Mesenchymal stem cell (in vitro differentiated cells and primary cell): ENCODE data around the gene CGB1.
A peak's percentile ranks its signal among the peaks of the same experiment; 100 is the strongest.
"Not testable (repeated sequence)": the region's sequence is repeated elsewhere in the genome, so short reads cannot be mapped to it uniquely, and the experiment has no call there.

Experiments
- DNase-seq: peaks from one replicate; pipeline ENCODE4 v3.0.0-alpha.2; 2013
- H2AFZ ChIP-seq: one replicate; pipeline ENCODE4 v1.6.1; 2013; ENCODE audit warnings: low read depth, mild to moderate bottlenecking, control low read depth, inconsistent platforms, low read length, moderate library complexity
- H2AK5ac ChIP-seq: 2 replicates; pipeline ENCODE4 v1.6.1; 2013; ENCODE audit warnings: low read length, moderate library complexity, mild to moderate bottlenecking, inconsistent platforms; ENCODE audit not compliant: severe bottlenecking
- H2BK120ac ChIP-seq: one replicate; pipeline ENCODE4 v1.6.1; 2013; ENCODE audit warnings: low read depth, mild to moderate bottlenecking, inconsistent platforms, low read length, moderate library complexity
- H2BK12ac ChIP-seq, 2 experiments: one replicate each; pipeline ENCODE4 v1.6.1; 2013; ENCODE audit warnings: inconsistent platforms in 2 of 2, low read length in 2 of 2, mild to moderate bottlenecking in 2 of 2, moderate library complexity in 2 of 2, control low read depth in 1 of 2
- H2BK15ac ChIP-seq: one replicate; pipeline ENCODE4 v1.6.1; 2013; ENCODE audit warnings: mild to moderate bottlenecking, low read depth, inconsistent platforms; ENCODE audit not compliant: poor library complexity, severe bottlenecking
- H2BK5ac ChIP-seq: 2 replicates; pipeline ENCODE4 v1.6.1; 2013; ENCODE audit warnings: low read depth, mild to moderate bottlenecking, low read length, control low read depth, inconsistent platforms; ENCODE audit not compliant: poor library complexity, severe bottlenecking
- H3K14ac ChIP-seq, 2 experiments: one replicate each; pipeline ENCODE4 v1.6.1; 2013; ENCODE audit warnings: inconsistent platforms in 2 of 2, low read length in 2 of 2, control low read depth in 1 of 2, mild to moderate bottlenecking in 1 of 2, moderate library complexity in 1 of 2
- H3K18ac ChIP-seq, 2 experiments: one replicate each; pipeline ENCODE4 v1.6.1; 2013; ENCODE audit warnings: inconsistent platforms in 2 of 2, low read length in 2 of 2, control low read depth in 1 of 2, low read depth in 1 of 2, mild to moderate bottlenecking in 1 of 2
- H3K23ac ChIP-seq, 2 experiments: one replicate each; pipeline ENCODE4 v1.6.1; 2013; ENCODE audit warnings: inconsistent platforms in 2 of 2, low read length in 2 of 2, mild to moderate bottlenecking in 2 of 2, moderate library complexity in 2 of 2, control low read depth in 1 of 2
- H3K27ac ChIP-seq: 2 replicates; pipeline ENCODE4 v1.5.1; 2013; ENCODE audit warnings: mild to moderate bottlenecking, moderate library complexity, low read length, control low read depth, inconsistent platforms; ENCODE audit not compliant: poor library complexity, severe bottlenecking
- H3K27me3 ChIP-seq, 2 experiments: 2 replicates each; pipeline versions ENCODE4 v1.6.1 to v1.7.0; 2013; ENCODE audit warnings: low read length in 2 of 2, mild to moderate bottlenecking in 2 of 2, moderate library complexity in 2 of 2, control low read depth in 1 of 2, inconsistent platforms in 1 of 2; ENCODE audit not compliant: control insufficient read depth in 1 of 2, insufficient read depth in 1 of 2
- H3K36me3 ChIP-seq, 2 experiments: 2 replicates each; pipeline versions ENCODE4 v1.6.1 to v1.7.0; 2013; ENCODE audit warnings: low read length in 2 of 2, control low read depth in 1 of 2, inconsistent platforms in 1 of 2, low read depth in 1 of 2, mild to moderate bottlenecking in 1 of 2; ENCODE audit not compliant: insufficient read depth in 2 of 2, control insufficient read depth in 1 of 2
- H3K4ac ChIP-seq, 2 experiments: one replicate each; pipeline ENCODE4 v1.6.1; 2013; ENCODE audit warnings: inconsistent platforms in 2 of 2, low read length in 2 of 2, mild to moderate bottlenecking in 2 of 2, moderate library complexity in 2 of 2, control low read depth in 1 of 2, low read depth in 1 of 2
- H3K4me1 ChIP-seq: 2 replicates; pipeline ENCODE4 v1.6.1; 2013; ENCODE audit warnings: low read depth, low read length, control low read depth; ENCODE audit not compliant: control insufficient read depth, insufficient read depth
- H3K4me2 ChIP-seq: 2 replicates; pipeline ENCODE4 v1.6.1; 2013; ENCODE audit warnings: low read length, mild to moderate bottlenecking, inconsistent platforms; ENCODE audit not compliant: poor library complexity, severe bottlenecking
- H3K4me3 ChIP-seq, 2 experiments: 2 replicates each; pipeline versions ENCODE4 v1.5.1 to v1.7.0; 2013; ENCODE audit warnings: low read length in 2 of 2, mild to moderate bottlenecking in 2 of 2, control low read depth in 1 of 2, low read depth in 1 of 2; ENCODE audit not compliant: insufficient read depth in 1 of 2
- H3K79me1 ChIP-seq: replicated peaks from 2 replicates; pipeline ENCODE4 v1.6.1; 2013; ENCODE audit warnings: mild to moderate bottlenecking, control low read depth, low read length, inconsistent platforms; ENCODE audit not compliant: poor library complexity, severe bottlenecking
- H3K9ac ChIP-seq: 2 replicates; pipeline ENCODE4 v1.7.0; 2013; ENCODE audit warnings: mild to moderate bottlenecking, low read length, moderate library complexity
- H3K9me3 ChIP-seq: 2 replicates; pipeline ENCODE4 v1.7.0; 2013; ENCODE audit warnings: mild to moderate bottlenecking, low read length; ENCODE audit not compliant: control insufficient read depth
- H4K8ac ChIP-seq: one replicate; pipeline ENCODE4 v1.6.1; 2013; ENCODE audit warnings: inconsistent platforms, mild to moderate bottlenecking, low read length, moderate library complexity
- H4K91ac ChIP-seq: one replicate; pipeline ENCODE4 v1.6.1; 2013; ENCODE audit warnings: mild to moderate bottlenecking, low read length, inconsistent platforms
- WGBS: methylation state at CpG from one replicate; pipeline ENCODE4 v1.1.7; 2013; ENCODE audit warnings: mixed read lengths; 5-methylcytosine and 5-hydroxymethylcytosine counted together

The CGB1 gene

GRCh38 chr19:49038111-49038510 is 1.4 kb upstream of the CGB1 start:
- H3K18ac ChIP-seq, H3K27ac ChIP-seq, H3K79me1 ChIP-seq, DNase-seq, H4K8ac ChIP-seq, H2BK12ac ChIP-seq, H3K14ac ChIP-seq, H3K4me3 ChIP-seq, H2BK5ac ChIP-seq, H3K9me3 ChIP-seq, H3K4me2 ChIP-seq, H4K91ac ChIP-seq, H3K9ac ChIP-seq, H3K4ac ChIP-seq, H2AFZ ChIP-seq, H3K23ac ChIP-seq, H3K27me3 ChIP-seq, H3K36me3 ChIP-seq, H2AK5ac ChIP-seq, H2BK15ac ChIP-seq, H2BK120ac ChIP-seq: not testable (repeated sequence)
- peaks cover 11% of the 10 kb centered on the region for H3K4me1 ChIP-seq
- WGBS: 99% methylated on average over 4 of the region's 8 CpGs

- not testable (repeated sequence) for H2AFZ ChIP-seq, H3K27ac ChIP-seq, H2BK5ac ChIP-seq, H3K9ac ChIP-seq, DNase-seq, H3K27me3 ChIP-seq, H2BK12ac ChIP-seq, H2BK120ac ChIP-seq, H3K4ac ChIP-seq, H4K91ac ChIP-seq, H3K23ac ChIP-seq, H3K18ac ChIP-seq, H3K4me3 ChIP-seq, H3K14ac ChIP-seq, H3K4me2 ChIP-seq, H3K9me3 ChIP-seq, H2BK15ac ChIP-seq, H3K4me1 ChIP-seq, H4K8ac ChIP-seq, H3K36me3 ChIP-seq, H2AK5ac ChIP-seq, H3K79me1 ChIP-seq
- WGBS: 75% methylated on average over 15 of the region's 28 CpGs
These were observed 4.9 kb downstream of the CGB1 start, which contains the start of gene CGB2 for GRCh38 chr19:49031642-49032301. Gene CGB2 (plus strand): TSS chr19:49031890. CDS start chr19:49032096, 206 bp downstream.

- 100% methylated on average over 3 of the region's 8 CpGs for WGBS
- H3K79me1 ChIP-seq, H3K18ac ChIP-seq, H3K4me1 ChIP-seq, H2AFZ ChIP-seq, H4K91ac ChIP-seq, H2BK12ac ChIP-seq, H3K4me2 ChIP-seq, H4K8ac ChIP-seq, H3K9me3 ChIP-seq, H3K14ac ChIP-seq, DNase-seq, H2BK120ac ChIP-seq, H3K9ac ChIP-seq, H2AK5ac ChIP-seq, H2BK5ac ChIP-seq, H3K4me3 ChIP-seq, H3K4ac ChIP-seq, H3K36me3 ChIP-seq, H2BK15ac ChIP-seq, H3K27ac ChIP-seq, H3K27me3 ChIP-seq, H3K23ac ChIP-seq: not testable (repeated sequence)
These were observed 6.4 kb downstream of the CGB1 start for GRCh38 chr19:49030323-49030722.

GRCh38 chr19:49029749-49030148 is 6.9 kb downstream of the CGB1 start:
- not testable (repeated sequence) for H3K4me1 ChIP-seq, H2AFZ ChIP-seq, H3K36me3 ChIP-seq, H3K14ac ChIP-seq, H2BK5ac ChIP-seq, H3K79me1 ChIP-seq, H3K18ac ChIP-seq, H3K4me3 ChIP-seq, H3K23ac ChIP-seq, H2BK15ac ChIP-seq, H2BK120ac ChIP-seq, H4K8ac ChIP-seq, H4K91ac ChIP-seq, H3K9me3 ChIP-seq, H3K27ac ChIP-seq, H3K9ac ChIP-seq, H2BK12ac ChIP-seq, H3K4ac ChIP-seq, H3K27me3 ChIP-seq, H3K4me2 ChIP-seq, H2AK5ac ChIP-seq
- DNase-seq: peak; percentile 16
- WGBS: 40% methylated on average over 10 of the region's 14 CpGs
